DLD1 (cell line): ENCODE measurements around the gene MSI2.

ENCODE experiments used
- in situ Hi-C: cut with HindIII; loops from 2 replicates; pipeline ENCODE4 v1.10.0; 2017; ENCODE audit warnings: low sequenced_read_pairs

Gene MSI2

DNA sequence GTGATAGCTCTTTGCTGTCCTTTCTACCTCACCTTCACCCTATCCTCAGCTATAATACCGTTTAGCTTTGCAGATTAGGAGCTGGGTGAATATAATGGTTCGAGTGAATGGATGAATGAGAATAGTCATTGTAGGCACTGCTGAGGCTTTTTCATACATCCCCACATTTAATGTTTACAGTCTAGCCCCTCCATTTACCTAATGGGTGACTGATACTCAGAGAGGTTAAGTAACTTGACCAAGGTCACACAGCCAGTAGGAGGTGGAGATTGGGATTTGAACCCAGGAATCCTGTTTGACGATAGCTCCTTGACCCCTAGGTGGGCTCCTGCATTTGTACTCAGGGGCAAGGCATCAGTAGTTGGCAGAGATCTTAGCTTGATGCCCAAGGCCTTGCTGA is 293.1 kb downstream of the MSI2 start:
- in situ Hi-C loops = no loop called here

DNA sequence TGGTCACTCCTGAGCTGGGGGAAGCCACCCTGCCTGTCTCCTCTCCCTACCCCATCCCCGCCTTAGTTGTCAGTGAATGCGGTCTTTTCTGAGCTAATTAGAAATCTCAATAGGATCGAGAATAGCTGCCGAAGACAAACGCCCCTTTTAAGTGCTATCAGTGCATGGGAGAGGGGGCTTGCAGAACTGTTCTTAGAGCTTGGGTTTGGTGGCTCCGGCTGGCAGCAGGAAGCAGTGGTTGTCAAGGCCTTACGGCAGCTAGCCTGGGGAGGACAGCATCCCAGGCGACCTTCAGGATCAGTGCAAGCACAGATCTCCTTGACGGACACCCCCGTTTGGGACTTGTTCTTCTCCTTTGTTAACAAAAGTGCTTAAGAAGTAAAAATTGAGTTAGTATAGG is 293.7 kb downstream of the MSI2 start:
- in situ Hi-C loops = no loop called here

DNA sequence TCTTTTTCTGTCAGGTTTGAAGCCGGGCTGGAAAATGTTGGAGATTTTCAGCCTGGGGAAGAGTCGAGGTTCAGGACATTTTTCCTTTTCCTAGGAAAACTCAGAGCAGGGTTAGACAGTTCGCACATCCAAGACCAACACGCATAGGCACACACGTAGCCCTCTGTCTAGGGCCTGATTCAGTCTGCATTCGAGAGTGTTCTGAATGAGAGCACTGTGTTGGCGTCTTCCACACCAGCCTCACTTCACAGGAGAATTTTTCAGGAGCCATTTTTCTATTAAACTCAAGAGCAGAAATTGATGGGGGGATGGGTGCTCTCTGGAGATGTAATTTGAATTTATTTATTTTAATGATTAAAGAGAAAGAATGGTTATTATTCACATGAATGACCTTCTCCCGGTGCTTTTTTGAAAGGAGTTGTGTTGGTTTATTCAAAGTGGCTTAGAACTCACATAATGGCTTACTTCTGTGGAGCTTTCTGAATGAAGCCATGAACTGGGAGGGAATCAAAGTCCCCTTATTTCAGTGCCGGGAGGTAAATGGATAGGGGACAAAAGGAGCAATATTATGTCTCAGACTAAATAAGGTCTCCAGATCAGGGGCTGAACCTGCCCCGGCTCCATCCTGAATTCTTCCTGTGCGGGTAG is 294.5 kb downstream of the MSI2 start:
- in situ Hi-C loops = no loop called here

DNA sequence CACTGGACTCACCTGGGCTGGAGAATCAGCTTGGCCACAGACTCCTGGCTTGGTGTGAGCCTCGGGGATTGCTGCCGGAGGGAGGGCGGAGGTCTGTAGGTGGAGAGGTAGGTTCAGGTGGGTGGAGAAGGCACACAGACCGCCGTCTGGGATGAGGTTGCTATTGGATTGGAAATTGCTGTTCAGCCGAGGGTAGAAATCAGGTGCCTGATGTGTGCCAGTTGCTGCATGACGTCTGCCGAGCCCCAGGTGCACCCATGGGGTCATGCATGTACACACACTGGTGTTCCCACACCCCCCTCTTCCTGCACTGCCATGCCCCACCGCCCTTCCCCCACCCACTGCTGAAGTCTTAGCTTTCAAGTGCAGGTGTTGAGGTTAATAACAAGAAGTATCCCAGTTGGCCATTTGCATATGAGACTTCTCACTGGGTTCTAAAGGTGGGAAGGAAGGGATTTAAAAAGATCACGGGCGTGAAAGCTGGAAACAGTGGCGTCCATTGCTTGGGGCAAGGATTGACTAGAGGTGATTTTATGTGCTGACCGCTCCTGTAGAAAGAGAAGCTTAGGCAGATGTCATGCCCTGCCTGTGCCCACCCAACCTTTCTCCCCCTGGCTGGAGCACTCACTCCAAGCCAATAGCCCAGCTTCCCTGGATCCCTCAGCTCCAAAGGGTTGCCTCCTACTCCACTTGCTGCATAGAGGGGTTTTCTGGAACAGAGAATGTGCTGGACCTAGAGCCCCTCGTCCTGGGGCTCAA is 295.2 kb downstream of the MSI2 start:
- in situ Hi-C loops = no loop called here

DNA sequence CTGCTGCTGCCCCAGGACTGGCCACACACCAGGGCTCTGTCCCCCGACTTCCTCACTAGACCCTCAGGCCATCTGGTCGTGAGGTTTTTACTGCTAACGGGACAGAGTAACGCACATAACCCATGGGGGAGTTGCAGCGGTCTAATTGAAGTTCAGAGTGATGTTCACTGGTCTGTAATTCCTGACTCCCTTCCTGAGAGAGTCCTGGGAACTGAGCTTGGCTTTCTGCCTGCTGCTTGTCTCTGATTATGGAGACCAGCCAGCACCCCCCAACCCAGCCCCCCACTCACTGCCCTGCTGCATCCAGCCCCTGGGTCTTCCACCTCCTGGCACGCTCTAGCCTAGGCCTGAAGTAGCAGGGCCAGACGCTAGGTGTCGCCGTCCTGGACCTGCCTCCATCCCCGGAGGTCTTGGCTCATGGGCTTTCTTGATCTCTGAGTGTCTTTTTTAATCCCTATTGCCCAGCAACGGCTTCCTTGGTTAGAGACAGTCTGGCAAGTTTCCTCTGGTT is 295.8 kb downstream of the MSI2 start:
- in situ Hi-C loops = no loop called here

DNA sequence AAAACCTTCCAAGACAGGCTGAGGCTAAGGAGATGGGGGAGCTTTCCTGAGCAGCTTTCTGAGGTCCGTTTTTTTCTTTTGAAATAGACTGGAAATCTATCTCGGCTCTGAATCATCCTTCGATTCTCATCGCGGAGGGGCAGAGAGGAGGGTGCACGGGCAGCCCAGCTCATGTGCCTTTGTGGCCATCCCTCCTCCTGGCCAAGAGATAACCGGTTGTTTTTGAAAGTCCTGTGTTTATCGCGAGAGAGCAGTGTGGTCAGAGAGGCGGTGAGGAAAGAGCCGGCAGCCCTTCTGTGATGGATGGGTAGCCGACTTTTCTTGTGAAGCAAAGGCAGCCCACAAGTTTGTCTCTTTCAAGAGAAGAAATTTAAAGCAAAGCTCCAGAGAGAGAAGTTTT is 297.2 kb downstream of the MSI2 start:
- in situ Hi-C loops = no loop called here

DNA sequence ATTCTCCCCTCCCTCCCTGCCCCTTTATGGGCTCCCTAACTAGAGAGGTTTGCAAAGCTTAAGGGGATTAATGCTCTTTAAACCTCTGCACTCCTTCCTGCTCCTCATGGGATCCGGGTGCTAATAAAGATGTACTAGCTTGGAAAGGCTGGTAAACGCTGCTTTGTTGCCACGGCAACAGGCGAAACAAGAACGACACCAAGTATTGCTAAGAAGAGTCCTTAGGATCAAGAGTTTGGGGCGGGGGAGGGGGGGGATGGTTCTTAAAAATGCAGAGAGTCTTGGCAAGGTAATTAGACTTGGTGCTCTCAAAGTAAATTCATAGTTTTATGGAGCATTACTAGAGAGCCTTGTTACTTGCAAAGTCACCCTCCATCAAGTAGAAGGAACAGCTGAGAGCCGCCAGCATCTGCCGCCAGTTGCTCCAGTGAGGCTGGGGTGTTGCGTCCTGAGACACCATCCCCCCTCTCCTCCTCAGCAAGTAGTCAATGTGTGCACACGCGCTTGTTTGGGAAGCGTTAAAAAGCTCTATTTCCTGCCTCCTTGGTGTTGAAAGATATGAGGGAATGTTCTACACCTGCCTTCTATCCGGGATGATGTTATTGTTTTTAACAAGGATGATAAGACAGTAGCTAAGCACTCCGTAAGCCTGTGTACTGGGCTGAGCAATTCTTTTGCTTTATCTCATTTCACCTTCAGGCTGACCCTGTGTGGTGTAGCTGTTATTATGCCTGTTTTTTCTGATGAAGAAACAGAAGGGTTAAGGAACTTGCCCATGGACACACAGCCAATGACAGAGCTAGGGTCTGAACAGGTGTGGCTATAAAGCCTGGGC is 297.9 kb downstream of the MSI2 start:
- in situ Hi-C loops = no loop called here

DNA sequence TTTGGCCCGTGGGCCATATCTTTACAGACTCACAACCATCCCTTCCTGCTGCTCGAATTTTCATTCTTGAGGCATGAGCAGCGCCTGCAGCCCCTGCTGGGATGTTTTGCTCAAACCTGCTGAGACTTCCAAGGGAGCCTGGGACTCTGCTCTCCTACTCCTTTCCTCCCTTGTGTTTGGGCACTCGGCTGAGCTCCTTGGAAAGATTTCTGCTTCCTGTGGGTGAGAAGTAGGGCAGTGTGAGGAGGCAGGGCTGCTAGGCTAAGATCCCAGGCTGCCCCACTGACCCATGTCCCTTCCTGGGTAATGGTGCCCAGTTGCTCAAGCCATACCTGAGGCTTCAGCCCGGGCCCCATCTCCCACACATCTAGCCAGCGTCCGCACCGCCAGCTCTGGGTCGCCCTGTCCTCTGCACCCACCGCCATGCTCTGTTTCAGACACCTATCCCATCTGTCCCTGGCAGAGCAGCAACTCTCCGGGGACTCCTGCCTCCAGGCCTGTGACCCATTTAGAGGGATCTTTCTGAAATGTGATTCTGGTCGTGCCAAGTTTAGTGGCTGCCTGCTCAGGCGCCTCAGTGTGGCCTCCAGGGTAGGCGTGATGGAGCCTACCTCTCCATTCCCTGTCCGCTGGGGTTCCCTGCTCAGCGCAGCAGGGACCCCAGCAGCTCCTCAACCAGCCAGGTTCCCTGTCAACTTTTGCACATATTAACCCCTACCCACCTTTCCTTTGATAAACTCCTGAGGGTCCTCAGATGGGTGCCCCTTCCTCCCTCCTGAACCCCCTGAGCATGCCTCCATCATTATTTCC is 298.7 kb downstream of the MSI2 start:
- in situ Hi-C loops = no loop called here

DNA sequence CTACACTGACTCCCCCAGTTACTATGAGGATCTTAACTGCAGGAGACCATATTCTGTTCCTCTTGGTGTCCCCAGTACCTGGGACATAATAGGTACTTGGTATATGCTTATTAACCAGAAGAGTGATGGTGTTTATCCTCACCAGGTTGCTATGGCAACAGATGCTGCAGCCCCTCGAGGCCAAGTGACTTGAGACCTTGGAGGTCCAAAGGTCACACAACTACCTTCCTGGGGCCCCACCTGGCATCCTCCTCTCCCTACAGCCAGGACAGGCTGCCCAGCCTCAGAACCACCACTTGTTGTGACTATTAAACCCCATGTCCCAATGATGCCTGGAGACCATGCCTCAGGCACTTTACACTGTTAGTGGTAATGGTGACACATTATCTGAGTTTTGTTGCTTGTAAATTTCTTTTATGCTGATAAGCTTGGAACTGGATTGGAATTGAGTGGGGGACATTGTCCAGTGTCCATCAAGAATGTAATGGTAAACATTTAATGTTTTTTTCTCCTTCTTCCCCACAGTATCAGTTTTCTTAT is 299.4 kb downstream of the MSI2 start:
- in situ Hi-C loops = no loop called here

DNA sequence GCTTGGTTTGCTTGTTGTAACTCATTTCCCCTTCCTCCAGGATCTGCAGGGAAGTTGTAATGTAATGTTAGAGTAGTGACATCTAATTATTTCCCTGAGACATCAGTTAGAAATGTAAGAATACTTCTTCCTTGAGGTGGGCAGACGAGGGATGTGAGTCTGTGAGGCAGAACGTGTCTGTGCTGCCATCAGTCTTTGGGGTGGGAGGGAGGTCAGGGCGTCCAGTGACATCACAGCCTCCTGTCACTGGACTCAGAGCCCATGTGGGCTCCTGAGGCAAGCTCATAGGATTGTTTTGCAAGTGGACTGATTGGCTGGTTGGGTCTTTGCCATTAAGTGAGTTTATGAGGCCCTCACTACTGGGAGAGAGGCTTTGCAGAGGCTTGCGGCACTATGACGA is 300.0 kb downstream of the MSI2 start:
- in situ Hi-C loops = no loop called here

DNA sequence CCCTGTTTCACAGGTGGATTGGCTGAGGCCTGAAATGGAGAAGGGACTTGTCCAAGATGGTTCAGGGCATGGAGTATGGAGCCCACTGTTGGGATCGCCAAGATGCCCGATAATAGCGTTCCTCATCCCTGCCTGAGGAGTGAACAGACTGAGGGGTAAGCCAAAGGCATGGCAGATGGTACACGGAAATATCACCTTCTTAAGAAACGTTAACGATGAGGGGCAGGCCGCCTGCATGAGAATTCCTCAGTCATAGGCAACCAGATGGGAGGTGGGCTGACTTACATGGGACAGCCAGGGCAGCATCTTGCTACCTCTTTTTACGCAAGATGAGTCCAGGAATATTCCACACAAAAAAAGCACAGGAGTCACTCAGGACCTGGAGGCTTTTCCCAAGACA is 300.7 kb downstream of the MSI2 start:
- in situ Hi-C loops = no loop called here

DNA sequence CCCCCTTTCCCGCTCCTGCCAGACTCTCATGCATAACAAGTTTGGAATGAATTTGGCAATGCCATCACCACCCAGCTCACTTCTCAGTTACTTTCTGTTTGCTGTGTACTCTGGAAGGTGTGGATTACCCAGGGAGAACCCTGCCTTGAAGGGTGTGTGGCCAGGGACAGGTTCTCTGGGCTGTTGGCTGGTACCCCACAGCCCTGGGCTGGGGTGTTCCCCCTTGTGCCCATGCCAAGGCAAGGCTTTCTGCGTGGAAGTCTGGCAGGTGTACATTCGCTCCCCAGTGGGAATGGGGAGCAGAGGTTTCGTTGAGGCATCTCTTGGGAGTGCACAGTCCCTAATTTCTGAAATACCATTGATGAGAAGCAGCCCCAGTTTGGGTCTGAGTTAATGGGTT is 301.1 kb downstream of the MSI2 start:
- in situ Hi-C loops = no loop called here

DNA sequence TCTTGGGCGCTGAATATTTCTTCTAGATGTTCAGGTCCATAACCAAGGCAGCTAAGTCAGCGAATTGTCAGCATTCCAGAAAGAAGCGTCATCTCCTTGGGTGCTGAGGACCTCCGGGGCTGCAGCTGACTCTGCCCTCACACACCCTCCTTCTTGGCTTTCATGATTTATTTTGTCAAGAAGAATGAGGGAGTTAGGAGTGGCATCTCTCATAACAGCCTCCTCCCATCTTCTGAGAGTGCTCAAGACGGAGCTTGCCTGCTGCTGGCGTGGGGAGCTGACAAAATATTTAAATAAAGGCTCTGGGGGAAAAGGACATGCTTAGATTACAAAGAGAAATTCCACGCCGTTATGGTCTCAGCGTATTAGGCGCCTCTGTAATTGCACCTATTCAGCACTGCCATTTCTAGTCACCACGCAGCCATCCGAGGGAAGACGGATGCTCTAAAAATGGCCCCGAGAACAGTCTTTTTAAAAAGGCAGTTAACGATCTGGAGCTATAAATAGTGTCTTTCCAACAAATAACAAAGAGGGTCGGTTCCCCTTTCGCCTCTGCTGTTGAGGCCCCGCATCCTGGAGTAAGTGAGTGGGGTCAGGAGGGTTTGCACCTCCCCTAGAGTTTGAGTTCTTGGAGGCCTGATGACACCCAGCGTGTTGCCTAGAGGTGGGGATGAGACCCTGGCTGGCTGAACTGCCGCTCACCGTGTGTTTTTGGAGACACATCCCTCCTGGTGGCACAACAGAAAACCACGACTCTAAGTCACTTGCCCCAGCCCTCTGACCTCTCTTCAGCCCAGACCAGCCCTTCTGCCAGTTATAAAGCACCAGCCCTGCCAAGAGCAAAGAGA is 301.7 kb downstream of the MSI2 start:
- in situ Hi-C loops = no loop called here

DNA sequence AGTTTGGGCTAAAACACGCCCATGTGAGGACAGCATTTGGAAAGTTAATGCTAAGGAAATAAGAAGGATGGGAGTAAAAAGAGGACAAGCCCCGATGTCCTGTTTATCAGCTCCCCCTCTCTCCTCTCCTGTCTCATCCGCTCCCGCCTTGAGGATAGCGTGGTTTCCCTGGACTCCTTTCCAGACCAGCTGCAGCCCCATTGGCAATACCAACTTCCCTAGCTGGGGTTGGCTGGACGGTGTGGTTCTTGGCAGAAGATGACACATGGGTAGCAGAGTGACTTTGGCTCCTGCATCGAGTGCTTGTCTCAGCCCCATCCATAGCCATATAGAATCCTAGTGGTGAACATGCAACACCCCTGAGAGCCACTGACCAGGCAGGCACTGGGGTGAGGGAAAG is 302.9 kb downstream of the MSI2 start:
- in situ Hi-C loops = no loop called here

DNA sequence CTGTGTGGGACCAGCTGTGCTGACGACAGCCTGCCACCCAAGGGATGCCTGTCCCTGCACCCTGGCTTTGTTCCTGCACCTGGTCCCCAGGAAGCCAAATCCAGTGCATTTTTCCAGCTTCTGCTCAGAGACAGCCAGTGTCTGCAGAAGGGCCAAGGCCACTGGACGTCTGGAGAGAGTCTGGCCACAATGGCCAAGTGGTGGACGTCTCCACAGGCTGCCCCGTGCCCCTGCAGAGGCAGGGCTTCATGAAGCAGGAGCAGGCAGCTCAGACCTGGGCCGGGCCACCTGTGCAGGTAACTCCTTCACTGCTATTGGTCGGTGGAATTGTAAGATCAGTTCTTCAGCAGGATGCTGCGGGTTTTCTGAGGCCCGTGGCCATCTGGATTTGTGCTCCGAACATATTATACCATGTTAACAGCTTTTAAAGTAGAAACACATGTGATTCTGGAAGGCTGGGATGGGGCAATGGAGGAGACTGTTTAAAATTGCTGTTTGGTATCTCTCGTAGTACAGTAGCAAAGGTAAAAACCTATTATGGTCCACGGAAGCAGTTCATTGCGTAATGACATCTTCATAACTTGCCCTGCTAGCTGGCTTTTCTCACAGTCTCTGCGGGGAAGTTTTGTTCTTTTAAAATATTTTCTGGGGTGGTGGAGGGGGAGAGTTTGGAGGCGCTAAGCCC is 303.5 kb downstream of the MSI2 start:
- in situ Hi-C loops = no loop called here

DNA sequence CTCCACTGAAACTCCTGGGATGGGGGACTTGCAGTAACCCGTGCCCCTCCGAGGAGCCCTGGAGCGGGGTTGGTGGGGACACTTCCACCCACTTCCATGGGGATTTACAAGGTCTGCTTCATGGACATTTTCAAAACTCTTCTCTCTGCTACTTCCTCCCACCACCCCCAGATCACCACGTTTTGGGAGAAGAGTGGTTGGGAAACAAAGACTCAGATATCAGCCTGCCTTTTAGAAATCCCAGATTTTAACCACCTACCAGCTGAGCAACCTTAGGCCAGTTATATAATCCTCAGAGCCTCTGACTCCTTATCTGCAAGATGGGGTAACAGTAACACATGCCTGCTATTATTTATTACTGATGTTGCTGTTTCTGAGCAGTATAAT is 304.0 kb downstream of the MSI2 start:
- in situ Hi-C loops = no loop called here

DNA sequence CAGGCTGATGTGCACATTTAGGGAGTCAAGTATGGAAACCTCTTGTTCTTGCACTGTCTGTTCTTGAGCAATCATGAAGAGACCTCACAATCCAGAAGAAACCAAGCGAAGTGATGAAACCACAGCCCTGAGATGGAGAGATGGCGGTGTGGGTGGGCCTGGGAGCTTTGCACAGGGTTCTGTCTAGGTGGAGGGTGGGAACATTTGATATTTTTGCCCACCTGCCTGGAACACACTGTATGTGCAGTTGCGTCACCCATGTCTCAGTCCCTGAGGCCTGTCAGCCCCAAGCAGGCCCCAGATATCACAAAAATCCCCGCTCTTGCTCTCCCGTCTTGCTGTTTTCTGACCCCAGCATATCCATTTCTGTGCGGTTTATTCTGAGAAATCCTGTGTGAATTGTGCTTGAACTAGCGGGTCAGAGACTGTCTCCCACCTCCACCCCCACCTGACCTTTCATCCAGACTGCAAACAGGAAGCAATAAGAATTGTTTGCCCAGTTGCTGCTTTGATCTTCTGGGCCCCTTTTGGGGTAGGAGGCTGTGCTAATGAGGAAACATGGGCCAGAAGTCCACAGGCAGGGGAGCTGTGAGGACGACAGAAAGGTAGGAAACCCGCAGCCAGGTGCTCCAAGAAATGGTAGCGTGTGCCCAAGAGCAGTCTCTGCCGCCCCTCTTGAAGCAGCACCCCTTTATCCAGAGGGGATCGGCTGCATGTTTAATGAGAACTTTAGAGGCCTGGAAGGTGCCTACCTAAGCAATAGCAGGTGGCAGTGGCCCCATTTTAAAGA is 304.9 kb downstream of the MSI2 start:
- in situ Hi-C loops = no loop called here

DNA sequence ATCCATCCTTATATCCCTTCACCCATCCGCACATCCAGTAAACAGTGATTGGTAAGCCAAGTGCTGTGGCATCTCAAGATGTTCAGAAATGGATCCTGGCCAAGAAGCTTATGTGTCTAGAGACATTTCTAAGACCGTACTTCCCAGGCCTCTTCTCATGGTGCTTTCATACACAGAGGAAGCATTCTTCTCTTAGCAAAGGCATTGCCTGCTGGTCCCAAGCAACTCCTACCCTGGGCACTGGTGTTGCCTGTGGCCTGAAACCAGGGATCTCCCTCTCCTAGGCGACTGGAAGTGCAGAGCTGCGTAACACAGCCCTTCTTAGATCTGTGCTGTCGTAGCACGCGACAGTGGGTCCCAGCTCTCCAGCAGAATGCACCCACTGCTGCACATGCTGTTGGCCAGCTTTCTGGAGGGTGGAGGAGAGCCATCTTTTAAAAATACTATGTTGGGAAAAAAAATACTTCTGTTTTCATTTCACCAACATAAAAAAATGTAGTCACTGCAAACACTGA is 305.9 kb downstream of the MSI2 start:
- in situ Hi-C loops = no loop called here
